Esophagus squamous epithelium (tissue), 5 donors: ENCODE measurements around the gene CATSPERE. TPM values are rescaled to one million over a fixed set of nuclear protein-coding genes. Genes with fewer than 3 reads are reported as not detected.

Source experiments
- DNase-seq: peaks from one replicate; lab custom pipeline; 2025; lab: John Stamatoyannopoulos, UW
- H3K27ac ChIP-seq, 4 donors: fragments of 200-600 bp; sonication (generic); one replicate each; pipeline ENCODE4 v1.5.1; 2016 to 2019; ENCODE audit warnings: mild to moderate bottlenecking in 1 of 4
- H3K27me3 ChIP-seq, 4 donors: fragments of 200-600 bp; sonication (generic); 1 replicate in 3 of 4; 2 replicates in 1 of 4; pipeline versions ENCODE4 v1.5.1 to v1.6.0; 2017 to 2021; ENCODE audit warnings: antibody characterized with exemption in 1 of 4
- H3K36me3 ChIP-seq, 3 donors: fragments of 200-600 bp; sonication (generic); one replicate each; pipeline ENCODE4 v1.5.1; 2016 to 2019
- H3K4me1 ChIP-seq, 3 donors: fragments of 200-600 bp; sonication (generic); one replicate each; pipeline ENCODE4 v1.5.1; 2017 to 2019
- H3K4me3 ChIP-seq, 4 donors: fragments of 200-600 bp; sonication (generic); 1 replicate in 3 of 4; 2 replicates in 1 of 4; pipeline ENCODE4 v1.5.1; 2016 to 2019; ENCODE audit warnings: mild to moderate bottlenecking in 2 of 4, moderate library complexity in 1 of 4
- H3K9me3 ChIP-seq, 3 donors: fragments of 200-600 bp; sonication (generic); one replicate each; pipeline ENCODE4 v1.5.1; 2016 to 2019
- CTCF ChIP-seq, 6 experiments: fragments of 450-650 bp in 4 of 6; fragments of 200-600 bp in 2 of 6; sonication (generic) in 2 of 6; IDR thresholded peaks; one replicate each; pipeline ENCODE4 v1.5.1; 2016 to 2019; ENCODE audit warnings: antibody characterized with exemption in 6 of 6, mild to moderate bottlenecking in 4 of 6, moderate library complexity in 4 of 6
- POLR2A ChIP-seq, 4 donors: fragments of 450-650 bp; IDR thresholded peaks; one replicate each; pipeline ENCODE4 v1.6.1; 2017; ENCODE audit warnings: antibody characterized with exemption in 4 of 4, mild to moderate bottlenecking in 4 of 4, moderate library complexity in 3 of 4
- WGBS, 2 donors: methylation state at CpG; one replicate each; pipeline ENCODE4 v1.1.5; 2018; 5-methylcytosine and 5-hydroxymethylcytosine counted together
- intact Hi-C: fragments of 100-400 bp; cut with DNase I; formaldehyde crosslinking; loops from one replicate; pipeline ENCODE4 v1.15.0; 2022
- total RNA-seq, 4 donors: library from RNA; depleted of rRNA; stranded (reverse); fragments of >200 nt; gene quantifications; one replicate each; pipeline ENCODE4 v1.1.0, GENCODE V29; 2016
- donor health status: DM: yes; HTN: yes; CAD: no.

Gene CATSPERE
- total RNA-seq, 4 donors from 2014 or later: 0.23 to 2.7 (median 0.44) TPM

GRCh38 chr1:244502630-244503029 is 41.6 kb downstream of the CATSPERE start:
- WGBS, 2 donors: 41 to 78% methylated on average over 2 of the region's 3 CpGs
- Histone ChIP-seq H3K27ac (no peak overlapping the region), H3K27me3 (no peaks in the 10 kb centered on the region), H3K36me3 (no peaks in the 10 kb centered on the region), H3K4me3 (no peak overlapping the region), H3K4me1 (no peaks in the 10 kb centered on the region), H3K9me3 (peaks cover 0 to 19% (median 0%) of the 10 kb centered on the region in 3 donors)
- no peak for DNase-seq
- intact Hi-C loops: no loop called here
- TF ChIP-seq CTCF (IDR thresholded peaks at IDR 0.05) (no peak), POLR2A (IDR thresholded peaks at IDR 0.05) (no peak)

- 84 to 100% methylated on average over 1 to 3 of the region's 5 CpGs for WGBS, 2 donors
- no peaks in the 10 kb centered on the region for H3K27me3 ChIP-seq
Observed at GRCh38 chr1:244513493-244513892, 52.4 kb downstream of the CATSPERE start.

GRCh38 chr1:244515680-244516079 is 54.6 kb downstream of the CATSPERE start:
- no peaks in the 10 kb centered on the region for H3K27me3 ChIP-seq
- H3K4me3 ChIP-seq: no peak overlapping the region
- 80 to 85% methylated on average over 2 of the region's 2 CpGs for WGBS, 2 donors
- peaks cover 0 to 7% (median 0%) of the 10 kb centered on the region in 3 donors for H3K9me3 ChIP-seq
- H3K27ac ChIP-seq: no peak overlapping the region
- H3K4me1 ChIP-seq: no peaks in the 10 kb centered on the region
- TF ChIP-seq CTCF (IDR thresholded peaks at IDR 0.05) (no peak), POLR2A (IDR thresholded peaks at IDR 0.05) (no peak)
- H3K36me3 ChIP-seq: peaks cover 0 to 12% (median 0%) of the 10 kb centered on the region in 3 donors
- DNase-seq: no peak
- intact Hi-C loops: no loop called here

More at GRCh38 chr1:244513493-244513892, 52.4 kb downstream of the CATSPERE start:
- H3K27ac ChIP-seq: no peak overlapping the region
- no peak overlapping the region for H3K4me3 ChIP-seq
- H3K36me3 ChIP-seq: peaks cover 0 to under 1% (median 0%) of the 10 kb centered on the region in 3 donors
- no peak for DNase-seq
- no peaks in the 10 kb centered on the region for H3K4me1 ChIP-seq
- intact Hi-C loops: no loop called here
- H3K9me3 ChIP-seq: peaks cover 0 to 7% (median 0%) of the 10 kb centered on the region in 3 donors
- no peak for TF ChIP-seq CTCF (IDR thresholded peaks at IDR 0.05)
- TF ChIP-seq POLR2A (IDR thresholded peaks at IDR 0.05): no peak

- 60 to 74% methylated on average over 9 to 10 of the region's 10 CpGs for WGBS, 2 donors
- intact Hi-C loops: no loop called here
Observed at GRCh38 chr1:244536316-244536715, 75.2 kb downstream of the CATSPERE start.

GRCh38 chr1:244545511-244545910 is 84.4 kb downstream of the CATSPERE start:
- intact Hi-C loops: no loop called here
- no peak for TF ChIP-seq POLR2A (IDR thresholded peaks at IDR 0.05)
- no peak for TF ChIP-seq CTCF (IDR thresholded peaks at IDR 0.05)
- WGBS, 2 donors: 89 to 91% methylated on average over 1 of the region's 1 CpG

More at GRCh38 chr1:244536316-244536715, 75.2 kb downstream of the CATSPERE start:
- no peak overlapping the region for H3K27ac ChIP-seq
- no peak for TF ChIP-seq CTCF (IDR thresholded peaks at IDR 0.05)
- TF ChIP-seq POLR2A (IDR thresholded peaks at IDR 0.05): no peak
- H3K9me3 ChIP-seq: no peaks in the 10 kb centered on the region
- no peaks in the 10 kb centered on the region for H3K4me1 ChIP-seq
- H3K4me3 ChIP-seq: no peak overlapping the region
- DNase-seq: no peak
- no peaks in the 10 kb centered on the region for H3K36me3 ChIP-seq
- no peaks in the 10 kb centered on the region for H3K27me3 ChIP-seq

More at GRCh38 chr1:244545511-244545910, 84.4 kb downstream of the CATSPERE start:
- Histone ChIP-seq H3K27me3 (no peaks in the 10 kb centered on the region), H3K4me3 (no peak overlapping the region), H3K4me1 (no peaks in the 10 kb centered on the region), H3K9me3 (peaks cover 5 to 18% (median 11%) of the 10 kb centered on the region in 3 donors), H3K36me3 (no peaks in the 10 kb centered on the region), H3K27ac (no peak overlapping the region)
- no peak for DNase-seq
